ENCODE results near the gene CHST13.

Gene CHST13

DNA sequence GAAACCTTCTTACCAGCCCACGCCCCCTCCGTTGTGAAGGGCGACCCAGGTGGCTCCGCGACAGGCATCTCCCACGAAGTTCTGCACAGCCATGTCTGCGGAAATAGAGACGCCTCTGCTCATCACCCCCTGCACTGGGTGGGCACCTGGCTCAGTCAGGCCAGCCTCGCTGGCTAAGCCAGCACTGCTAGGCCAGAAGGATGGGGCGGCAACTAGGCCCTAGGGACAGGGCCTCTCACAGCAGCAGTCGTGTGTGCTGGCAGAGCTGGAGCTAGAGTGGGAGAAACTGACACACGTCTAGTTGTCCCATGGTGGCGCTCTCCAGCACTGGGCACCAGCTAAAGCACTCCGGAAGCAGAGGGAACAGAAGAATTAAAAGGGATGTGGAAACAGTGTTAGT, 35.8 kb upstream of the CHST13 start:
- DNase-seq: no peak

DNA sequence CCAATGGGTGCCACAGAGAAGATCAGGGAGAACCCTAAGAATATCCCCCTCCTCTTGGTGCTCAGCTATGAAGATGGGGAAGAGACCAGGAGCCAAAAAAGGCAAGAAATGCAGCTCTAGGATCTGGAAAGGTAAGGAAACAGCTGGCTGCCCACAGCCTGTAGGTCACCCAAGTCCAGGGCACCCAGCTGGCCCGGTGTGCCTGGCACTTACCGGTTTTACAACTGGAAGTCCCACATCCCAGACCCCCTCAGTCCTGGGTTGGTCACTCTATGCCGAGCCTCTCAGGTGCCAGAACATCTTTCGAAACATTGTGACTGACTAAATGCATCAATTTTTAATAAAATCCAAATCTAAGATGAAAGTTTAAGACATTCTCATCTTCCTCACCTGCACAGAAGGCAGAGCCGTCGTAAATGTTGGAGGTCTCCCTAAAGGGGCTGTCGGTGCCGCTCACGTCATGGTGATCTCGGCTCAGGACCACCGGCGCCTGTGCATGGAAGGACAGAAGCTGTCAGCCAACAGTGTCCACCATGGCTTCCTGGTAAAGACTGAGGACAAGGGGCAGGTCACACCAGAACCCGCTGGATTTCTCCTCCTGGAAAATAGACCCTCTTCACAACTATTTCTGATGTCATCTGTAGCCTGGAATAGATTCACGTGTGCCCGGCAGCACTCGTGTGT, 34.9 kb upstream of the CHST13 start:
- no peak for DNase-seq

- DNase-seq: no peak
Observed at GRCh38 chr3:126490619-126491018, 33.3 kb upstream of the CHST13 start.

DNA sequence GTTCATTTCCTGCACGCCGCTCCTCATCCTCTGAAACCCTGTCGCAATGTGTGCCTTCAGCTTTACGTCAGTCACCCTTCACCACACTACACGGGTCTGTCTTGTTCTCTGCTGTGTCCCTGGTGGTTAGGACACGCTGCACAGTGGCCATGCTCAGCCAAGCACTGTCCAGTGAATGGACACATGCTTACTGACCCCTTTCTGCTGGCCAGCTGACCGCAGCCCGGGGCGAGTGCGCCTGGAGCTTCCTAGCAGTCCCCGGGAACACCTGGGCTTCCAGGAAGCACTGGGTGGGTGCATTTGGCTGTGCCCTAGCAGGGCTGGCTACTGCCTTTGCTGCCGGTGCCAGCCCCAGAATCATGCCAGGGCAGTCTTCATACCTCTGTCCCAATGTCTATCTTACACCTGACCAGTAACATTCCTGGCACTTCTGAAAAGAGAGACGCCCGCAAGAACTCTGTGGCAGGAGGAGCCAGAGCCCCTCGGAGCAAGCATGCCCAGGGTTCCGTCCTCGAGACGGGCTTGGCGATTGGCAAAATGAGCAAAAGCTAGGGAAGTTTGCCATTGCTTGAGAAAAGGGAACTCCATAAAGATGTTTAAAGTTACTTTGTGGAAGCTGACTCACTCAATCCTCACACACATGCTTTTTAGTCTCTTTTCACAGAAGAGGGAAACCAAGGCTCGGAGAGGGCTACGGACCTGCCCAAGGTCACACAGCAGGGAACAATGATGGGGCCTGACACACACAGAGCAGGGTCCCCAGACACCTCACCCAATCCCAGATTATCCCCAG, 32.5 kb upstream of the CHST13 start:
- DNase-seq: no peak

DNA sequence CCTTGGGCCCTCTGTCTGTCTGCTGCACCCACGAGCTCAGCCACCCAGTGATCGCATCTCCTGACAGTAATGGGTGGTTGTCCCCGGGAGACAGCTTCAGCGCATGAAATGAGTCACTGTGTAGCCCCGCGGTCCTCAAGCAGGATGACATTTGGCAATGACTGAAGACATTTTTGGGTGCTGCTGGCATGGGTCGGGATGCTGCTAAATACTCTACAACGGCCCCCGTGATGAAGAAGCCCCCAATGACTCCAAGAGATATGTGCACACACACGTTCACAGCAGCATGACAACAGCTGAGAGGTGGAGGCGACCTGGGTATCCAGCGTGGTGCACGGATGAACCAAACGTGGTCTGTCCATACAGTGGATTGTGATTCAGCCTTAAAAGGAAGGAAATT, 30.9 kb upstream of the CHST13 start:
- no peak for DNase-seq

DNA sequence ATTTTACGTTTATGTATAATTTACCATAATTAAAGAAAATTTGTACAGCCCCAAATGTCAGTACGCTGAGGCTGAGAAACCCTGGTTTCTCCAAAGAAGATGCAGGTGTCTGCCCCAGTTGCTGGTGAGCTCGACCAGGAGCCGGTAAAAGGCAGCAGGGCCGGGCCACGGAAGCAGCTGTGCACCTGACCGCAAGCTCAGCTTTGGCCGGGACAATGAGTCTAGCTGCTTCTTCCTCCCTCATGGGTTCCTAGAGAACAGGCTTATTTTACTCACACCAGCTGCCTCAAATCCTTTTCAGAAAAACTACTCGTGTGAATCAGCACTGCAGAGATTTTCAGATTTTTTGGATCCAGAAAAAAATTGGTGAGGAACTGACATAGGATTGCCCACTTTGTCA, 30.2 kb upstream of the CHST13 start:
- DNase-seq: no peak

GRCh38 chr3:126494204-126494969, 29.6 kb upstream of the CHST13 start:
- no peak for DNase-seq

DNA sequence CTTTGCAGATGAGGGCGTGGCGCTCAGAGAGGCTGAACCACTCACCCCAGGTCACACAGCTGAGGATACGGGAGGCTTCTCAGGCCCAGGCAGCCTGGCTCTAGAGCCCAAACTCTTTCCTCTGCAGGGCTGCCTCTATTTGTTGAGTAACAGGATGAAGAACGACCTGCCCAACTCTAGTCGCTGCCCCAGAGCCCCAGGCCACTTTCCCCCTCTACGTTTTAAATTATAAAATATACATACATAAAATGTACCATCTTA, 29.1 kb upstream of the CHST13 start:
- no peak for DNase-seq

DNA sequence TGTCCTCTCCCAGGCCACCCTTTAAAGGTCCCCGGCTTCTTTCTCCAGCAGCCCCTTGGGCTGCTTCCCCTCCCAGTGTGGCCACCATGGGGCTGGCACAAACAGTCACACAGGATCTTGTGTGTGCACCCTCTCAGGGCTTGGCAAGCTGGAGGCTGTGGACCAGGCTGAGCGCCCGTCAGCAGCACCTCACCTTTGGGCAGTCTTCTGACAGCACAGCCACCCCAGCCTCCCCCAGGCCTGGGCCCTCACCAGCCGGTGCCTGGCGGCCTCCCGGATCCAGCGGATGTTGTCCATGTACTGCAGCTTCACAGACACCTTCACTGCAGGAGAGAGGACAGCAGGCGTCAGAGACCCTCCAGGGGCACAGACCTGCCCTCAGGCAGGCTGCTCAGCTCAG, 28.2 kb upstream of the CHST13 start:
- DNase-seq: no peak

- no peak for DNase-seq
Observed at GRCh38 chr3:126496894-126497850, 26.8 kb upstream of the CHST13 start.

DNA sequence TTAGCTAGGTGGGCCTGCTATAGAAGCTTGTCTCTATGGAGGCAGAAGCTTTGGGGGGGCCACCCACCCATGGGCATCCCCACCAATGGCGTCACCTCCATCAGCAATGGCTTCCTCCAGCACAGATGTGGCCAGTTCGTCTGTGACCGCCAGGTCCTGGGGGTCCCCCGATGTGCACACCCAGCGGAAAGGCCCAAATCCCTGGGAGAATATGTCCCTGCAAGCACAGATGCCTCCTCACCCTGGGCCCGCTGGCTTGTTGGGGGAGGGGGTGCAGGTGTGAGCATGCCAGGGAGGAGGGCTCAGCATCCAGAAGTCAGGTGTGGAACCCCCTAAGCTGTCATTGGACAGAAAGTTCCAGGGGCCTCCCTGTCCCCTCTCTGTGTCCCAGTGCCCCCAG, 26.0 kb upstream of the CHST13 start:
- DNase-seq: no peak

GRCh38 chr3:126498461-126498860, 25.5 kb upstream of the CHST13 start:
- no peak for DNase-seq

GRCh38 chr3:126498929-126499328, 25.0 kb upstream of the CHST13 start:
- peak in 1 of 2 experiments; percentile 27 for DNase-seq

GRCh38 chr3:126499401-126499800, 24.6 kb upstream of the CHST13 start:
- DNase-seq: no peak

GRCh38 chr3:126500016-126500415, 23.9 kb upstream of the CHST13 start:
- DNase-seq: no peak

DNA sequence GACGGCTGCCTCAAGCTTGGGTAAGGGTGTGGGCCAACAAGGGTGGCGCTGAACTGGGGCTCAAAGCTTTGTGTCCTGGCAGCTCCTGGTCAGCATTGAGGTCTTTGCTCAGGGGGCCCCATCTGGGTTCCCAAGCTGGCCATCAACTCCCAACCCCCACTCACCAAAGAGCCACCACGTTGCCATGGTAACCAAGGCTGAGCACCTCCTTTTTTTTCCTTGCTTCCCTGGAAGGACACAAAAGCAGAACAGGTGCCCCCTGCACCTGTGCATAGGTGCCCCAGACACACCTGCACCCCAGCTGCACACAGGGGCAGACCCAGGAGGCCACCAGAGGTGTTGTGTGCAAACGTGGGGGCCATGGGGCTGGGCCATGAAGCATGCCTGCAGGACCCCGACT, 22.9 kb upstream of the CHST13 start:
- no peak for DNase-seq

- DNase-seq: no peak
Observed at GRCh38 chr3:126501736-126502135, 22.2 kb upstream of the CHST13 start.

DNA sequence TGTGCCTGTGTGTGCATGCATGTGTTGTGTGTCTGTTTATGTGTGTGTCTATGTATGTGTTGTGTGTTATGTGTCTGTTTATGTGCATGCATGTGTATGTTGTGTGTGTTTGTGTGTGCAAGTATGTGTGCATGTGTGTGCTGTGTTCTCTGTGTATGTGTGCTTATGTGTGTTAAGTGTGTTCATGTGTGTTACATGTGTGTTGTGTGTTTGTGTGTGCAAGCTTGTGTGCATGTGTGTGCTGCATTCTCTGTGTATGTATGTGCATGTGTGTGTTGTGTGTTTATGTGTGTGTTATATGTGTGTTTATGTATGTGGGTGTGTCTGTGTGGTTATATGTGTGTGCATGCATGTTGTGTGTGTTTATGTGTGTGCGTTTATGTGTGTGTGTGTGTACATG, 21.3 kb upstream of the CHST13 start:
- no peak for DNase-seq

DNA sequence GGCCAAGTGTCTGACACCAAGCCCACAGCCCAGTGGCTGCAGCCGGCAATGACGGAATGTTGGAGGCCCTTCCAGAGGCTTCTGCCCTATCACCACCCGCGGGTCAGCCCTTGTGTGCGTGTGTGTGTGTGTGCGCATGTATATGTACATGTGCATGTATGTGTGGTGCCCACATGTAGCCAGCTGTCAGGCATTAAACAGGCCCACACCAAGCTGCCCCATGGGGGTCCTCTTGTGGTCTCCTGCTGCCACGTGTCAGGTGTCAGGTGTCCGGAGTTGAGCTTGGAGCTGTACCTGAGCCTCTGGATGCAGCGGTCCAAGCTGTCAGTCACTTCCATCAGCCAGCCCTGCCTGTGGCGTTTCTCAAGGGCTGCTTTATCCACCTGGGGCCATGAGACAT, 20.3 kb upstream of the CHST13 start:
- DNase-seq: no peak

- no peak for DNase-seq
Observed at GRCh38 chr3:126507886-126508285, 16.1 kb upstream of the CHST13 start.

DNA sequence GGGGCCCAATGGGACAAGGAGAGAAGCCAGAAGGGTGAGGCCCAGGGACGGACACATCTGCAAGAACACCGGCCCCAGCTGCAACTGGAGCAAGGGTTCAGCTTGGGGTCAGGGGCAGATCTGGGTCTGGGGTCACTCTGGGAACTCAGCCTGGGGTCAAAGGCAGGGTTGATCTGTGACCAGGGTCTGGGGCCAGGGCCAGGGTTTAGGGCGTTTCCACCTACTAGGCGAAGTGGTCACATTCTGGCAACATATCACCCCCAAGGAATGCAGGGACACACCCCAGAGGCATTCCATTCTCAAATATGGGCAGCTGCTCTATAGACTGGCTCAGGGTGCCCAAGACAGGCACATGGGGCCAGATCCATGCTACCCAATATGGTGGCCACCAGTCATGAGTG, 15.4 kb upstream of the CHST13 start:
- DNase-seq: no peak

GRCh38 chr3:126509597-126510307, 14.2 kb upstream of the CHST13 start:
- peak in 1 of 2 experiments; percentile 32 for DNase-seq
